GM21360 (cell line): Measurements from ENCODE around the gene IFIH1.

Experiments used
- ATAC-seq: cut with Tn5 transposase; IDR thresholded peaks from one replicate; pipeline ENCODE4 v1.9.1; 2021; ENCODE audit warnings: mild to moderate bottlenecking, moderate library complexity; ENCODE audit not compliant: unreplicated experiment

Gene IFIH1

GRCh38 chr2:162312853-162313252 lies 5.6 kb downstream of the IFIH1 start:
- ATAC-seq: no peak

DNA sequence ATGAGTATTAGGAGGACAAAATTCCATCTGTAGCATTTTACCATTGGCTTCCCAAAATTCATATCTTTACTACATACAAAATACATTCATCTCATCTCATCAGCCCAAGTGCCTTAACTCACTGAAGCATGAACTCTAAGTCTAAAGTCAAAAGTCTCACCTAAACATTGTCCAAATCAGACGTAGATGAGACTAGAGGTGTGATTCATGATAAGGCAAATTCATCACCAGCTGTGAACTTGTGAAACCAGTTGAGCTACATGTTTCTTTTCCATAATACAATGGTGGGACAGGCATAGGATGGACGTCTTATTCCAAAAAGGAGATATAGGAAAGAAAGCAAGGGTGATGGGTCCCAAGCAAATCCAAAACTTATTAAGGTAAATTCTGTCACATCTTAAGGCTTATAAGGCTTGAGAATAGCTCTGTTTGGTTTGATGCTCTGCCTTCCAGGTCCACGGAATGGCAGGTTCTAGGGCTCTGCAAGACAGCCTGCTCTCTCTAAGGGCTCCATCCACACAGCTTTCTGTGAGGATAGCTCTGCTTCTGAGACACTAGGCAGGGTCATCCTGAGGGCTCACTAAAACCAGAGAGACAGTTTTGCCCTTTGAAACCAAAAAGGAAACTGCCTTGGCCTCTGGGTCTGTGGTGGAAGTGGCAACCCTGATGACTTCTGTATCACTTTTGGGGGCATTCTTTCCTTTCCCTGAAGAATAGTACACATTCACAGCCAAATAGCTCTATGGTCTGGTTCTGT lies 9.6 kb downstream of the IFIH1 start:
- no peak for ATAC-seq

DNA sequence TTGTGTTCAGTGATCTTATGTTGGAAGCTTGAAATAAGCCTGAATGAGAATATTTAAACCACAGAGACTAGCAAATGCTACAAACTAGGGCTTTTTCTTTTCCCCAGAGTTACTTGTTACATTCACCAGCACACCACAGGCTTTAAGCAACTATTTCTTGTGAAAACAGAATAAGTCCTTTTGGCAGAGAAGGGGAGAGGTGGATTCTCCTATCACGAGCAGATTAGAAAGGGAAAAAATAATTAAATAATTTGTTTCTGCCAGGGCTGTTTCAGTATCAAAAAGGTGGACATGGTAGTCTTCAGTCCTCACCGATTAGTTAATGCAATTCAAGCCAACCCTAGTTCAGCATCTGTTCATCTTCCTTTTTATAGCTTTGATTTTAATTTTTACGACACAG lies 12.6 kb downstream of the IFIH1 start:
- ATAC-seq: no peak

GRCh38 chr2:162301877-162302276 lies 16.6 kb downstream of the IFIH1 start:
- ATAC-seq: no peak

GRCh38 chr2:162301151-162301804 lies 17.2 kb downstream of the IFIH1 start:
- ATAC-seq: peak; percentile 72

DNA sequence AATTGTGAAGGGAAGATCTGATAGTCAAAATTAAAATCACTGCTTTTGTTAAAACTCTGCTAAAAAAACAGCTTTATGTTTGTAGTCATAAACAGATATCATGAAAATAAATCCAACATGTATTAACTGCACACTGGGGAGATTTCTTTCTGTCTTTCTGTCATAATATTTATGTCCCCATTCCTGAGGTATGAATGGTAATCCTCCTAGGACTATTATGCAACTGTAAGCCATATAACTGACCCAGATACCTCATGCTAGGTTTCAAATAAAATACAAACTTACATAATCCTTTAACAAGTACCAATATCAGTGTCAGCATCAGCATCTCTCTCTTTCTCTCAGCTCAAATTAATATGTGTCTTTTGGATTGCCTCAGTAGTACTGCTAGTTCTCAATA lies 18.2 kb downstream of the IFIH1 start:
- no peak for ATAC-seq

- ATAC-seq: no peak
Observed at GRCh38 chr2:162298669-162299335, 19.7 kb downstream of the IFIH1 start.

GRCh38 chr2:162297925-162298552 lies 20.4 kb downstream of the IFIH1 start:
- ATAC-seq: peak; percentile 61

DNA sequence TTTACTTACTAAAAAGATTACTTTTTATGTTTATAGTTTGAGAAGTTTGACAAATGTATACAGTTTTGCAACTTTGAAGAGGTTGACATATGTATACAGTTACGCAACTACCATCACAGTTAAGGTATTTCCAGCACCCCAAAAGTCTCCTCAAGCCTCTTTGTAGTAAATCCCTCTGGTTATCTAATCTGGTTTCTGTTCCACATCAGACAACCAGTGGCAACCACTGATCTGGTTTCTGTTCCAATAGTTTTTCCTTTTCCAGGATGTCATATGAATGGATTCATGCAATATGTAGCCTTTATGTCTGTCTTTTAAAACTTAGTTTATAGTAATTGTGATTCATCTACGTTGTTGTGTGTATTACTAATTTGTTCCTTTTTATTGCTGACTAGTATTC lies 23.5 kb downstream of the IFIH1 start:
- no peak for ATAC-seq

DNA sequence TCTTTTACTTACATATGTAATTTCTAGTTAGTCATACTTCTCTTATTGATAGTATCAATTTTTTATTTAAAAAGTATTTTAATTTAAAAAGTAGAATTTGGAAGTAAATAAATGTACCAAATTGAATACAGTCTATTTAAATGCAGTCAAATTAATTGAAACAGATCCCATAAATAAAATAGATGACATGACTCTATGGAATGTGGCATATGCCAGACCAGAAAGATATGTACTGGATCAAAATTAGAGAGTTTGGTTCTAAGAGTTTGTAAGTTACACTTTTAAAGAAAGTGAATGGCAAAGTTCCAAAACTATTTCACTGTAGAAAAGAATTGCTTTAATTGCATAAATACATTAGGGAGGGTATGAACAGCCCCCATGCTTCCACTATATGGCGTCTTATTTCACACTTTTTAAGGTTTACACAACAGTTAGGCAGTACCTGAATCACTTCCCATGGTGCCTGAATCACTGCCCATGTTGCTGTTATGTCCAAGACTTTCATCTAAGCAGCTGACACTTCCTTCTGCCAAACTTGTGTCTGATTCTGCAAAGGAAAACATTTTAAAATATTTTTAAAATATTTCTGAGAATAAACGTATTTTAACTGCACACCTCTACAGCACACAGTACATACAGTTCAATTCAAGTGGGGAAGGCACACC lies 25.2 kb downstream of the IFIH1 start:
- ATAC-seq: no peak

DNA sequence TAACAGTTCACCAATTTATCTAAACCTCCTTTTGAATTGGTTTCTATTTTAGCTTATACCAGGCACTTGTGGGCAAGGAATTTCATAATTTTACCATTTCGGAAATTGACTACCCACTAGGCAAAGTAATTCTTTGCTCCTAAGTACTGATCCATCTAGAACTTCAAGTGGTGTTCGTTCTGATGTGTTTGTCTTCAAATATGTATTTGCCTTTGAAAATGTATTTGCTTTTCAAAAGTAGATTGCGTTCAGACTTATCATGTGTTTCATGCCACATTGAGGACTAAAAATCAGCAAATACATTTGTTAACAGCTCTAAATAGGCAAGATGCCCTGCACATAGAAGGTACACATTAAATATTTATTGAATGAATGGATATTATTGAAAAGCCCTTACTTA lies 26.7 kb downstream of the IFIH1 start:
- ATAC-seq: no peak

DNA sequence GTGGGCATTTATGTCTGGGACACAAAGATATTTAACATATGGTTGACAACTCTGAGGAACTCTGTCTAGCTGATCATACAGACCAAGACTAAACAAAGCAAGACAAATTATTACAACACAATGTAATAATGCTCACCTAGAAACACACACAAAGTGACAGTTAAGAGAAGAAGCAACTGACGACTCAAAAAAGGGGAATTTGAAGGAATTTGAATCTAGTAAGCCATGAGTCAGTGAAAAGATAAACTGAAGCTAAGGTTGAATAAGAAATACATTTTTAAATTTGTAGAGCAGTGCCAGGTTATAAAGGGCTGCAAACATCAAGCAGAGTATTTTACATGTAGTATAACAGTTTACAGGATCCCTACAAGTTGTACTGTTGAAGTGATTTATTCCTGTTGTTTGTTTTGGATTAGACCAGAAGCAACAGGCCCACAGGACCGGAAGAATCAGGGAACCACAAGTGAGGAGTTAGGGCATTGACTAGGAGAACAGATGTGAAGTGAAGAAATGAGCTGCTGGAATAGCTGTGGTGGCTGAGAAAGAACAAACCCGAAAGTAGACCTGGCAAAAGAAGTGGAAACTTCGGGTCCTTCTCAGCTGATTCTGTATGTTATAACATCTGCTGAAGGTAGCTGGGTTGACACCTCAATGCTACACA lies 35.6 kb downstream of the IFIH1 start:
- ATAC-seq: no peak

DNA sequence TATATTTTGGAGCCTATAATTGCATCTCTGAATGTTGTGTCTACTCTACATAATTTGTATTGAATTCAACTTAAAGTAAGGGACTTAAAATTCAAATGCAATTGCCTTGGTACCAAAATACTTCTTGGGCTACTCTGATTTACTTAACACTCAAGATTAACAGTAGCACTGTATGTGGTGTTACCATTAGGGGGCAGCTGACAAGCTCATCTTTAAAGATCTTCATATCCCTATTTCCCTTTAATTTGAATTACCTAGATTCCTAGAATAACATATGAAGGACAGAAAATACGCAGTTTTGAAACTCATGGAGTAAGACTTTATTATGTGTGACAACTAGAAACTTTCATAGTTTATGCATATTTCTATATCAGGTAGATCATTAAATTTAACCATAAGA lies 37.8 kb downstream of the IFIH1 start:
- no peak for ATAC-seq

DNA sequence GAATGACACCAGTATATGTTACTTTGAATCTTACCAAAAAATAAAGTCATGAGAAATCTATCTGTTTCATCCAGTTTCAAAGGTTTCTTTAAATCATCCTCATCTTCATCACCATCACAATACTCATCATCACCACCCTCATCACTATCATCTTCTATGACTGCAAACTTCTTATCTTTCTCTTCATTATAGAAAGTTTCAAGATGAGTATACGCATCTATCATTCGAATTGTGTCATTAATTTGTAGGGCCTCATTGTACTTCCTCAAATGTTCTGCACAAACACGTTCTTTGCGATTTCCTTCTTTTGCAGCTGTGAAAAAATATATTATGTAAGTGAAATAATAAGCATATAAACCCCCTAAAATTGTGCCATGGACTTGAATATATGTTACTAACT lies 41.1 kb downstream of the IFIH1 start:
- ATAC-seq: no peak

GRCh38 chr2:162267996-162268395 lies 50.5 kb downstream of the IFIH1 start:
- no peak for ATAC-seq

GRCh38 chr2:162267496-162267895 lies 51.0 kb downstream of the IFIH1 start:
- no peak for ATAC-seq

GRCh38 chr2:162266460-162266760 lies 52.1 kb downstream of the IFIH1 start:
- no peak for ATAC-seq

GRCh38 chr2:162265666-162266459 lies 52.6 kb downstream of the IFIH1 start:
- no peak for ATAC-seq

DNA sequence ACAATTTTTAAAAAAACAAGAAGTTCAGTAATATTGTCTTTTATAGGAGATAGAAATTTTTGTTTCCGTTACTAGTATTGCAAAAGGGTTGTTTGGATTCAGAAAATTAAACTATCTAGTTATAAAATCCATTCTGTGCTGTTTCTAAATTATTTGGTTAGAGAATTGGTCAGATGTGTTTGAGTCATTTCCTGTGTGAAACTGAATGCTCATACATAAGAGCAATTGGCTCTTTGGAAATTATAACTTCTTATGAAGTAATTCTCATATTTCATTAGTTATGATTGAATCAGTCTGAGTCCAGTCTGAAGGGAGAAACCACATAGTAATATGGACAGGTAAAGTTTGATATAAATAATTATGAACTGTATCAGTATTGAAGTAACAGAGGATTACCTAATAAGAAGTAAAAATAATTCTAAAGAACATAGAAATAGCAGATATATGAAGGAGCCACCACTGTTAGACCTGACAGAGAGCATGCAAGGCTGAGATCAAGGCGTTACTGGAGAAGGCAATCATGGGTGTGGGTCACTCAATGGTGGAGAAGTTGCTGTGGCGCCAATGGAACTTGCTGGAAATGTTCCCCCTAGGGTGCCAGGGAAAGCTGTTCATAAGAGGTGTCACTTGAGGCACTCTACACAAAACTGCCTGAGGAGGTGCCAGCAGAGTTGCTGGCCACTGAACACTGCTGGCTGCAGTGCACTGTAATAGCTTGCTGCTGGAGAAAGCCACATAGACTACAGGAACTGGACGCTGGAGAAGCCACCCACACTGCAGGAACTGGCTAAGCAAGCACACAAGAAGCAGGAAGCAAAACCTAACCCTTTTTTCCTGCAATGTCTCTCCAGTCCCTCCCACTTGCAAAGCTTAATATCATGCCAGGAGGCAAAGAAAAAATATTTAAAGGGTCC lies 57.2 kb downstream of the IFIH1 start:
- ATAC-seq: peak; percentile 47
